Measurements from ENCODE around the gene TMEM63A. TPM values are rescaled to one million over a fixed set of nuclear protein-coding genes. Genes with fewer than 3 reads are reported as not detected.
A peak's percentile ranks its signal among the peaks of the same experiment; 100 is the strongest.

The TMEM63A gene
- total RNA-seq, 4 donors from 2014 or later: 11.2 to 125 (median 63.8) TPM

GRCh38 chr1:225919906-225920305 lies 37.7 kb upstream of the TMEM63A start:
- Histone ChIP-seq H3K9me3 (no peaks in the 10 kb centered on the region), H3K4me3 (no peak overlapping the region), H3K27me3 (no peaks in the 10 kb centered on the region), H3K36me3 (no peaks in the 10 kb centered on the region), H3K4me1 (no peaks in the 10 kb centered on the region), H3K27ac (peak overlapping the region in 1 of 2 donors; percentile 34)
- intact Hi-C loops (cut with DNase I; ENCODE audit: low total_unique reads): loop anchor here (10.0 kb wide), 1 partner anchor 55 kb away; no protein-coding TSS in a partner anchor
- no peak for TF ChIP-seq POLR2A (IDR thresholded peaks at IDR 0.05)
- no peak for TF ChIP-seq CTCF (IDR thresholded peaks at IDR 0.05)
- peak in 1 of 2 donors; percentile 68 for DNase-seq

DNA sequence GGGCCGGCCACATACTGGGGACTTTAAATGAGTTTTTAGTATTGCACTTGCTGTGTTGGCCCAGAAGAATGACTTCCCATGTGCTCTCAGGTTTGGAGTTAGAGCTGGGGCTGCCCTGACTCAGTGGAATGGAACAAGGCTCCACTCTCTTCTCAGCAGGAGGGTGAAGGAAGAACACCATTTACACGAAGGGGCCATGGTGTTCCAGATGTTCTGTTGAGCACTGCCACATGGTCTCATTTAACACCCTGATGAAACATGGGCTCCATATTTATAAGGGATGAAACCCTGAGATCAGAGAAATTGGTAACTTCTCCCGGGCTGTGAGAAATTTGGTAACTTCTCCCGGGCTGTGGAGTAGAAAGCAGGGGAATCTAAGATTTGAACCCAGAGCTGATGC lies 36.1 kb upstream of the TMEM63A start:
- Histone ChIP-seq H3K27ac (no peak overlapping the region), H3K36me3 (no peaks in the 10 kb centered on the region), H3K4me3 (no peak overlapping the region), H3K9me3 (no peaks in the 10 kb centered on the region), H3K4me1 (no peaks in the 10 kb centered on the region), H3K27me3 (no peaks in the 10 kb centered on the region)
- TF ChIP-seq POLR2A (IDR thresholded peaks at IDR 0.05) (no peak), CTCF (IDR thresholded peaks at IDR 0.05) (no peak)
- intact Hi-C loops (cut with DNase I; ENCODE audit: low total_unique reads): loop anchor here (10.0 kb wide), 1 partner anchor 57 kb away; no protein-coding TSS in a partner anchor
- DNase-seq: no peak

- intact Hi-C loops (cut with DNase I; ENCODE audit: low total_unique reads): loop anchor here (10.0 kb wide), 1 partner anchor 57 kb away; no protein-coding TSS in a partner anchor
- Histone ChIP-seq H3K27ac (no peak overlapping the region), H3K4me1 (no peaks in the 10 kb centered on the region), H3K9me3 (no peaks in the 10 kb centered on the region), H3K4me3 (no peak overlapping the region), H3K27me3 (no peaks in the 10 kb centered on the region), H3K36me3 (no peaks in the 10 kb centered on the region)
- TF ChIP-seq POLR2A (IDR thresholded peaks at IDR 0.05) (no peak), CTCF (IDR thresholded peaks at IDR 0.05) (no peak)
- DNase-seq: no peak
Observed at GRCh38 chr1:225917536-225917935, 35.4 kb upstream of the TMEM63A start.

GRCh38 chr1:225917101-225917500 lies 34.9 kb upstream of the TMEM63A start:
- no peaks in the 10 kb centered on the region for H3K36me3 ChIP-seq
- intact Hi-C loops (cut with DNase I; ENCODE audit: low total_unique reads): loop anchor here (10.0 kb wide), 1 partner anchor 58 kb away; no protein-coding TSS in a partner anchor

More at GRCh38 chr1:225917101-225917500, 34.9 kb upstream of the TMEM63A start:
- no peak for TF ChIP-seq CTCF (IDR thresholded peaks at IDR 0.05)
- no peak for TF ChIP-seq POLR2A (IDR thresholded peaks at IDR 0.05)
- no peaks in the 10 kb centered on the region for H3K9me3 ChIP-seq
- H3K4me3 ChIP-seq: no peak overlapping the region
- H3K4me1 ChIP-seq: no peaks in the 10 kb centered on the region
- DNase-seq: no peak
- no peaks in the 10 kb centered on the region for H3K27me3 ChIP-seq
- no peak overlapping the region for H3K27ac ChIP-seq

Data from uterus (tissue), 4 donors.